GM18526 (cell line): ENCODE data around the gene ITIH5.

ENCODE experiments used
- POLR2A ChIP-seq: IDR thresholded peaks from 3 replicates; pipeline ENCODE4 v1.6.1; 2011; ENCODE audit not compliant: insufficient read length; ENCODE audit errors: extremely low read depth

Gene ITIH5

DNA sequence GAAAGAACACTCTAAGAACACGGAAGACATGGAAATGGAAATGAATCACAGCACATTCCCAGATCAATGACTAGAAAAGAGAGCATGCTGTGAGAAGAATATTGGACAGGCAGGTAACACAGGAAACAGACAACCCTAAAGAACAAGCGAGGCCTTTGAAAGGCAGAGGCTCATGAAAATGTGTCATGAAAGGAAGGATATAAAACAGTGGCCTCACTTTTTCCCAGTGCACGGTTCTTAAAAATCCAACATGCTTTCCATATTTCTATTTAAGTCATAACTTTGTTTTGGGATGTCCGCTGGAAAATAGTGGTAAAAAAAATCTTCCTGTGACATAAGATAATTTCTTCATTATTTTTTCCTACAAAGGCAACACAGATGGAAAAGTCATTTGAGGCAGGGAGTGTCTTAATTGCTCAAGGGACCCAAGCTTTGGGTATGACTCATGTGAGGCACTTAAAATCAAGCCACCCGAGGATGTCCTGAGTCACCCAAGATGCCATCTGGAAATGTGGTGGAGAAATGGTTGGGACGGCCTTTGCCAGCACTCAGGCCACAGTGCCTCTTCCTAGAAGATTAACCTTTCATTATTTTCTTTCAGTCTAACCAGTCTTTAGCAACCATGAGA lies 17.0 kb downstream of the ITIH5 start:
- no peak for TF ChIP-seq POLR2A

DNA sequence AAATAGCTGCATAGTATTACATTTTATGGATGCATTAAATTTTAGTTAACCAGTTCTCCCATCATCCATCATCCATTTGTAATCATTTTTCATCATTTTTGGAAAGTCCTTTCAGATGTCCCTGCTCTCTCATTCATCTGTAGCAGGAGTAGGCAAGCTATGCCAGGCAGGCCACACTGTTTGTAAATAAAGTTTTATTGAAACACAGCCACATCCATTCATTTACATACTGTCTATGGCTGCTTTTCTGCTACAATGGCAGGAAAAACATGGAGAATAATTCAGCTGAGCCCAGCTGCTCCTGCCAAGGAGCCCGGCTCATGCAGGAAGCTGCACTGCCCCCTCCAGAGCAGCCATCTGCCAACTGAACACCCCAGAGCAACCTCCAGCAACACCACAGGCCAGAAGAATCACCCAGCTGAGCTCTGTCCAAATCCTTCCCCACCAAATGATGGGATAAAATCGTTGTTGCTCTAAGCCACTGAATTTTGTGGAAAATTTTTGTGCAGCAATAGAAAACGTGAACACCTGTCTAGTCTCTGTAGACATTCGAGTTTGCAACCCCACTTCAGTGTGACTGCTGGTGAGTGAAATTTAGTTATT lies 19.6 kb downstream of the ITIH5 start:
- TF ChIP-seq POLR2A = no peak

DNA sequence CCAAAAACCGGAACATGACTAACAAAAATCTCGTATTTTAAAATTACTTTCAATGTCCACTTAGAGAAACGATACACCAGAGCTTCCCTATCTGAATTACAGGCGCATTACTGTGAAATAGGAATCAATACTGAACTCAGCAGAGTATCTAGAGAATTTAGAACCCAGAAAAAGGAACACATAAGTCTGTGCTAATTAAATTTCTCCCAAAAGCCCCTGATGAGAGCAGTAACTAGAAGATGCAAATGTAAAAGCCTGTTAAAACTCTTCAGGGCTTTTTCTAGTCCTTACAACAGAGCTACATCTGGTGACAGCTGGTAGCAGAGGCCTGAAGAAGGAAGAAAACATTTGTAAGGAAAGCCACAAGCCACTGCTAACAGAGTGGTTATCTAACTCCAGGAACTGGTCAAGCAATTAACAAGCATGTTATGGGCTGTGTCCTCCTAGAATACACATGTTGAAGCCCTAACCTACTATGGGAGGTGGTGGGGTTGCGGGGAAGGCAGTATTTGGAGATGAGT lies 24.2 kb downstream of the ITIH5 start:
- no peak for TF ChIP-seq POLR2A

DNA sequence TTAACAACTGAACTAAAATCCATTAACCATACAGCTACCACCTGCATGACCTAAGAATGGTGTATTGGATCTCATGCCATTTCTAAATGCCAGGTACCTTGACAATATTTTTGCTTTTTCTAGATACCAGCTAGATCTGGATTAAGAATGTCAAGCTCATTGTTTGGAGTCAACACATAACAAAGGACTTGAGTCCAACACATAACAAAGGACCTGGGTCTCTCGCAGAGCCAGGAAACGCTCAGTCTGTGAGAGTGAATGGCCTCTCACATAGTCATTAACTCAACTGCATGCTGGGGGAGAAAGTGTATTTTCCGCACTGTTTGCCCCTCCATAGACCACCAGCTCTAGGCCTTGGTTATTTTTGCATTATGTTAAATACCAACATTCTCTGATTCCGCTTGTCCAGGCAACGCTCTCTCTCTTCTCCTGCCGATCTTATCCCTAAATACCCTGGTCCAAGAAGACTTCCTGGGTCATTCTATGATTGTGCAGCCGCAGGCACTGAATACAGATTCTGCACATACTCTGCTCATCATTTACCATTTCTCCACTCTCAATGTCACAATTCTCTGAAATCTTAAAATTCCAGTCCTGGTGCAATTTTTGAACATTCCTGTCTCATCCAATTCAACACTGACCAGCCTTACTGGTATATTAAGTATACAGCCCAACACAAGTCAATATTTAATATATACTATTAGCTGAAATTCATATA lies 31.2 kb downstream of the ITIH5 start:
- no peak for TF ChIP-seq POLR2A

GRCh38 chr10:7634142-7634894 lies 32.4 kb downstream of the ITIH5 start:
- TF ChIP-seq POLR2A = no peak

- TF ChIP-seq POLR2A = no peak
These were observed 40.5 kb downstream of the ITIH5 start for GRCh38 chr10:7626283-7626682.

GRCh38 chr10:7625836-7626235 lies 40.9 kb downstream of the ITIH5 start:
- TF ChIP-seq POLR2A = no peak

DNA sequence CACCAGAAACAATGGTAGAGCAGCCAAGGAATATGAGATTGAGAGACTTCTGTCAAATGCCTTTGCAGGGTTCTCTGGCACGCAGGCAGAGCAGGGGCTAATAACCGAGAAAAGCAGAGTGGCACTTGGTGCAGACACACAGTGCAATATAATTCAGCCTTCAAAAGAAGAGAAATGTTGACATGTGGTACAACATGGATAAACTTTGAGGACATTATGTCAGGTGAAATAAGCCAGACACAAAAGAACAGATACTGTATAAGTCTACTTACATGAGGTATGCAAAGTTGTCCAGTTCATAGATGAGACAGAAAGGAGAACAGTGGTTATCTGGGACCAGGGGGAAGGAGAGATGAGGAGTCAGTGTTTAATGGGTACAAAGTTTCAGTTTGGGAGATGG lies 41.8 kb downstream of the ITIH5 start:
- no peak for TF ChIP-seq POLR2A

GRCh38 chr10:7622969-7623368 lies 43.8 kb downstream of the ITIH5 start:
- TF ChIP-seq POLR2A = no peak

DNA sequence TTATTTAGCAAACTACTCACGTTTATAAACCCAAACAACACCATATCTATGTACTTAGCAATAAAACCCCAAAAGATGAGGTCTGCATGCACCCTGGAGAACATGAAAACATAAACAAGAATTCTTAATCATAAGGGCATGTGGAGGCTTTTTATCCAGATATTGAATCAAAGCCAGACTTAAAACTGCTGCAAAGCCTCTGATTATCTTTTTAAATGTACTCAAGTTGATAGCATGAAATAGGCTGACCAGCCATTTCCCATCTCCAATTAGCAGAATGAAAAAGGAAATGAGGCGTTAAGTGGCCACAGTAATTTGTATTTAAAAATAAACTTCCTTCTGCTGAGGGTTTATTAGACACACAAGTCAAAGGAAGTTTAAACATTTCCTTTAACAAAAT lies 48.3 kb downstream of the ITIH5 start:
- TF ChIP-seq POLR2A = no peak

GRCh38 chr10:7611909-7612308 lies 54.9 kb downstream of the ITIH5 start:
- no peak for TF ChIP-seq POLR2A

GRCh38 chr10:7610651-7611389 lies 55.9 kb downstream of the ITIH5 start:
- TF ChIP-seq POLR2A = no peak

DNA sequence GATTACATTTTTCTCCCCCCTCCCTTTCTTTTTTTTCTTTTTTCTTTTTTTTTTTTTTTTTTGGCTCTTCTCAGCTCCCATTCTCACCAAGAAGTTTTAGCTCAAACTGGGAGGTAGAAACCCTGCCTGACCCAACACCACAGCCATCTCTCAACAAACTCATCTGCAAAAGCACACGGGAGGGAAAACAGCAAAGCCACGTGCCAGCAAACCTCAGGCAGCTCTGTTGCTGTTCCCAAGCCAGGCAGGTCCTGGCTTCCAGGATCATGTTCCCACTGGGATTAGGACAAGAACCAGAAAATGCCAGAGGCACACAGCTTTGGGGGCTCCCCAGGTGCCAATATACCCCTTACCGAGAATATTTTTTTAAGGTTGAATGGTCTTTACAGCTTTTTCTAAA lies 56.7 kb downstream of the ITIH5 start:
- TF ChIP-seq POLR2A = no peak

GRCh38 chr10:7609556-7609955 lies 57.2 kb downstream of the ITIH5 start:
- TF ChIP-seq POLR2A = no peak

- no peak for TF ChIP-seq POLR2A
These were observed 58.8 kb downstream of the ITIH5 start for GRCh38 chr10:7608001-7608400.
